Stimulated activated CD8-positive, alpha-beta memory T cell treated with anti-CD3 and anti-CD28 coated beads, Interleukin-4, amount 100 ng/mL, for 4 hours (primary cell): ENCODE data around the gene ZKSCAN2.

Source experiments
- DNase-seq, 2 donors: peaks; one replicate each; pipeline ENCODE4 v3.0.0-alpha.2; 2020; ENCODE audit warnings: low read depth in 2 of 2, low spot score in 1 of 2

ZKSCAN2 gene

GRCh38 chr16:25257470-25257955, at the start of gene ZKSCAN2:
TSS of gene ZKSCAN2 (minus strand) at chr16:25257845. CDS start at chr16:25257127, 718 bp downstream.
- DNase-seq: peak; percentile 42 to 64

- no peak for DNase-seq
These were observed 42.3 kb upstream of the ZKSCAN2 start for GRCh38 chr16:25299792-25300590.

- no peak for DNase-seq
These were observed 40.7 kb upstream of the ZKSCAN2 start for GRCh38 chr16:25298165-25298872.

DNA sequence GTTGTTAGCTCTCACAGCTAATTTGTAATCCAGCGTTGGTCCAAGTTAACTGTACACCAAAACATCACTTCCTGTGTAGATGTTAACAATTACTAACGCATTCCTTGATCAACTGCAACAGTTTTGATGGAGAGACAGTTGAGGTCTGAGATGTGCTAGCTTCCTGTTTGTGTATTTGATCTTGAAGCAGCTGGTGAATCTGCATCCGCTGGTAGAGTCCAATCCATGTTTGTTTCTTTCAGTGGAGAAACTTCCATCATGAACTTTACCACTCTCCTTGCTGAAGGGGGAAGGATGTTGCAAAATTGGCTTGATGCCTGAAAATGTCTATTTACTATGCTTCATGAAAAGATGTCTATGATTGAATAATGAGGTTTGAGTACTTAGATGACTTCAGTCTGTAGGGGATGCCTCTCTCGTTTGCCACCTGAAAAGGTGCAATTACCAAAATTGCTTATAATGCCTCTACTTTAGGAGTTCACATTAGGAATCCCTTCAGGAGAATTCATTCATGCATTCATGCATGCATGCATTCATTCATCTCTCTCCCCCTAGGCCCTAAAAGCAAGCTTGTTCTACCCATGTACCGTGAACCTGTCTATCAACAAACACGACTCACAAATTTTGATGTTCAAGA, 39.6 kb upstream of the ZKSCAN2 start:
- no peak for DNase-seq

DNA sequence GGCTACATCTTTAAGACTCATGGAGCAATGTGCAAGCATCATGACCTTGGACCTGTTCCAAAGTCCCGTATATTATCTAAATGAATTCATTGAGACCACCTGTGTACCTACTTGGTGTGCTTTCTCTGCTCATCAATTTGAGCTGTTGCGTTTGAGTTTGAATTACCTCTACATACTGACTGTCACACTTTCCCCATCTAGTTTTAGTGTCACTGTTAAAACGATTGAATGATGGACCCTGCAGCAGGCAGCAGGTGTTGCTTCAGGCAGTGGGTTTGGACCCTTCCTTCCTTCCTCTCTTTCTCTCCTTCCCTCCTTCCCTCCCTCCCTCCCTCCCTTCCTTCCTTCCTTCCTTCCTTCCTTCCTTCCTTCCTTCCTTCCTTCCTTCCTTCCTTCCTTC, 33.9 kb upstream of the ZKSCAN2 start:
- DNase-seq: no peak

- no peak for DNase-seq
These were observed 31.8 kb upstream of the ZKSCAN2 start for GRCh38 chr16:25289466-25289865.

- no peak for DNase-seq
These were observed 21.8 kb upstream of the ZKSCAN2 start for GRCh38 chr16:25279491-25279890.

DNA sequence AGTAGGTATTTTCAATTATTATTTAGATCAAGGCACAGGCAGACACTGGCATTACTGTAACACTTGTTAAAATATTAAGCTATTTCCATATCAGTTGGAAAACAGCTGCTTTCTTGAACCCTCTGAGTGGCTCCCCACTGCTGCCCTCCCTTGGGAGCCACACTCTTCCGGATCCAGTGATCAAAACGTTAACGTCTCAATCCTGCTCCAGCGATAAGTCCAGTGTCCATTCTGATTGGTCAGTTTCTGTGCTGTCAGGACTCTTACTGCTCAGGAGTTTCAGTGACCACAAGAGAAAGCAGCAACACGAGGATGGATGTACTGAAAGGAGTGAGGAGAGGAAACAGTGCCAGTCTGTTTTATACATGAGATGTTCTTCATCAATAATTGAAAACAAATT, 13.8 kb upstream of the ZKSCAN2 start:
- no peak for DNase-seq

- no peak for DNase-seq
These were observed 12.9 kb upstream of the ZKSCAN2 start for GRCh38 chr16:25270577-25270976.

DNA sequence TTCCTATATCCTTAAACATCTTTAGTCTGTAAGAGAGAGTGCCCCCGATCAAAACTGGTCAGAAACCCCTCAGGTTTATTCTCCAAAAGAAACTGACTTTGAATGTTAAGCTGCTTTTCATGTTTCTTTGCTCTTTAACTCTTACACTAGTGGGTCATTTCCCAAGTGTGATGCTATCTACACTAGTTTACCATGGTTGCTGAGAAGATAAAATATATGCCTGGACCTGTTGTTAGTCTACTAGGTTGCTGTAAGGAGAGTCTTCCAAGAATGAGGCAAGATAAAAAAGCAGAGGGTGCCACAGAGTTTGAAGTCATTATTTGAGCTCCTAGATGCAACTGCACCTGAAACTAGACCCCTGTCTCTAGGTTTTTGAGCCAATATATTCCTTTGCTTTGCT, 12.2 kb upstream of the ZKSCAN2 start:
- DNase-seq: no peak

DNA sequence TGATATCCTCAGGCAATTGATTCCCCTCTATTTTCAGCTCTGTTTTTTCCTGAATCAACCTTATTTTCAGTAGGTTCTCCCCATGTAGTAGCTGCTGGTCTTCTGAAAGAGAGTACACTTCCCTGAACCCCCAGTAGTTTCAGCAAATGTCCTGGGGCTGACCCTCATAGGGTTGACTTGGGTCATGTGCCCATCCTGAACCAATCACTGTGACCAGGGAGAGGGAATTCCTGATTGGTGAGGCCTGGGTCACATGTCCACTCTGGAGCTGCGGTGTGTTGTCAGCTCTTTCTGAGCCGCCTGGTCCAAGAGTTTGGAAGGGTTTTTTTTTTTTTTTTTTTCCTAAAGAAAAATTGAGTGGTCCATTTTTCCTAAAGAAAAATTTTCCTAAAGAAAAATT, 8.3 kb upstream of the ZKSCAN2 start:
- no peak for DNase-seq

DNA sequence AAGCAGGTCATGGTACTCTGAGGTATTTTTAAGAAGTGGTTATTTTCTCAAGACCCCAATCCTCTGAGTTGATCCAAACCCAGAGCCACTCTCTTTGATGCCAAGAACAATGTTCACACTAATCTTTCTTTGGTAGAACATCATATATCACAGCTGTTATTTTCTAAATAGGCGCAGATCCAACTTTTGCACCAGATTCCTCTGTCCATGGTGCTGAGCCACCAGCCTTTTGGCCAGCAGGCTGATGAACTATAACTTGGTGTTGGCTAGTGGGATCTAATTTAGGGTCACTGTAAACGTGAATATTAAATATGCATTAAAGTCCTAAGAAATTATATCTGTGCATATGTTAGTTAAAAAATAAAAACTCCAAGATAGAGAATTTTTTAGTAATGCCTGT, 7.0 kb upstream of the ZKSCAN2 start:
- DNase-seq: no peak

DNA sequence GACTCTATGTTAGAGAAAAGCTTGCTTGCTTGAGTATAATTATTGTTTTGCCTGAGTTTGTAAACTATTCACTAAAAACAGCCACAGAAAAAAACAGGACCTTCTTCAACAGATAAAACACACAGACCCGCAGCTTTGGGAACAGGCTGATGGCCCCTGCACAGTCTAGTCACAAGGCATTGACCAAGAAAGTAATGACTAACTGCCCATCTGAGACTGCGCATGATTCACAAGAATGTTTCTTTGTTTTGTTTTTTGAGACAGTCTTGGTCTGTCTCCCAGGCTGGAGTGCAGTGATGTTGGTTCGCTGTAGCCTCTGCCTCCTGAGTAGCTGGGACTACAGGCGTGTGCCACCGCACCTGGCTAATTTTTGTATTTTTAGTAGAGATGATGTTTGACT, 2.8 kb upstream of the ZKSCAN2 start:
- no peak for DNase-seq

- DNase-seq: no peak
These were observed 1.2 kb upstream of the ZKSCAN2 start for GRCh38 chr16:25258861-25259179.

- DNase-seq: peak; percentile 49 to 50
These were observed 563 bp upstream of the ZKSCAN2 start for GRCh38 chr16:25257956-25258860.

GRCh38 chr16:25256695-25257469, 763 bp downstream of the ZKSCAN2 start:
- no peak for DNase-seq

DNA sequence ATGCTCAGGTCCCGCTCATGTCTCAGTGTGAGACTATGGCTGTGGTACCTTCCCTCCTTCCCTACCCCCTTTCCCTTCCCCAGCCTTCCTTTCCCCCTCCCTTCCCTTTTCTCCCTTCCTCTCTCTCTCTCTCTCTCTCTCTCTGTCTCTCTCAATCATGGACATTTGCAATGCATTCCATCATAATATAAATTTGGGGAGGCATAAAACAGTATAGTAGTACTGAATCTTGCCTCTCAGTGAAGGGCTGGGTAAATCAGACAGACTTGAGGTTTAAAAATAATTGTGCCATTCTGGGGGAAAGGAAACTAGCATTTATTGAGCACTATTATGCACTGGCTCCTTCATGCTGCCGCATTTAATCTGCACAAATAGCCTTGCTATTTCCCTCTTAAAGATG, 4.3 kb downstream of the ZKSCAN2 start:
- DNase-seq: no peak

DNA sequence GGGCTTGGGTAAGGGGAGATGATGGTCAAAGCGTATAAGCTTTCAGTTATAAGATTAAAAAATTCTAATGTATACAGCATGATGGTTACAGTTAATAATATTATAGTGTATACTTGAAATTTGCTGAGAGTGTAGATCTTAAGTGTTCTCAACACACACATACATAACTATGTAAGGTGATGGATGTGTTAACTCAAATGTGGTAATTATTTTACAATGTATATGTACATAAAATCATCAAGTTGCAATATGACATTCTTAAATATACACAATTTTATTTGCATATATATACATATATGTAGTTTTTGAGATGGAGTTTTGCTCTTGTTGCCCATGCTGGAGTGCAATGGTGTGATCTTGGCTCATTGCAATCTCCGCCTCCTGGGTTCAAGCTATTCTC, 7.2 kb downstream of the ZKSCAN2 start:
- no peak for DNase-seq

DNA sequence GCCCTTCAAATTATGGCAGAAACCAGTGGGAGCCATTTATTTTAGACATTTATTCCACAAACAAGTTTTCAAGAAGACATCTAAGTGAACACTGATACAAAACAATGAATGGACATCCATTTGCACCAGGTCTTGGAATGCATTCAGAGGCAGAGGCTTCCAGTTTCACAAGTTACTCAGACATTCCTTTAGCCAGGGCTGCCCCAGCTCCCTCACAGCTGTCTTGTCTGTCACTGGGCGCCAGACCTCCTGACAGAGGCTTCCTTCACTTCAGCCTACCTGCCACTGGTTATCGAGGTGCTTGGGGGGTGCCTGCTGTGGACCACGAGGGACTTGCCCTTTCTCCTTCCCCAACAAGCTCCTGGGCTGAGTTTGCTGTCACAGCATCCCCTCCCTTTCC, 21.7 kb downstream of the ZKSCAN2 start:
- DNase-seq: no peak

GRCh38 chr16:25228372-25228771, 29.3 kb downstream of the ZKSCAN2 start:
- no peak for DNase-seq
